Esophagus squamous epithelium (tissue), 5 donors: ENCODE measurements around the gene PIP4K2C. TPM values are rescaled to one million over a fixed set of nuclear protein-coding genes. Genes with fewer than 3 reads are reported as not detected.
A peak's percentile ranks its signal among the peaks of the same experiment; 100 is the strongest.

Source experiments
- DNase-seq: peaks from one replicate; lab custom pipeline; 2025; lab: John Stamatoyannopoulos, UW
- H3K27ac ChIP-seq, 4 donors: fragments of 200-600 bp; sonication (generic); one replicate each; pipeline ENCODE4 v1.5.1; 2016 to 2019; ENCODE audit warnings: mild to moderate bottlenecking in 1 of 4
- H3K27me3 ChIP-seq, 4 donors: fragments of 200-600 bp; sonication (generic); 1 replicate in 3 of 4; 2 replicates in 1 of 4; pipeline versions ENCODE4 v1.5.1 to v1.6.0; 2017 to 2021; ENCODE audit warnings: antibody characterized with exemption in 1 of 4
- H3K36me3 ChIP-seq, 3 donors: fragments of 200-600 bp; sonication (generic); one replicate each; pipeline ENCODE4 v1.5.1; 2016 to 2019
- H3K4me1 ChIP-seq, 3 donors: fragments of 200-600 bp; sonication (generic); one replicate each; pipeline ENCODE4 v1.5.1; 2017 to 2019
- H3K4me3 ChIP-seq, 4 donors: fragments of 200-600 bp; sonication (generic); 1 replicate in 3 of 4; 2 replicates in 1 of 4; pipeline ENCODE4 v1.5.1; 2016 to 2019; ENCODE audit warnings: mild to moderate bottlenecking in 2 of 4, moderate library complexity in 1 of 4
- H3K9me3 ChIP-seq, 3 donors: fragments of 200-600 bp; sonication (generic); one replicate each; pipeline ENCODE4 v1.5.1; 2016 to 2019
- POLR2A ChIP-seq, 4 donors: fragments of 450-650 bp; IDR thresholded peaks; one replicate each; pipeline ENCODE4 v1.6.1; 2017; ENCODE audit warnings: antibody characterized with exemption in 4 of 4, mild to moderate bottlenecking in 4 of 4, moderate library complexity in 3 of 4
- WGBS, 2 donors: methylation state at CpG; one replicate each; pipeline ENCODE4 v1.1.5; 2018; 5-methylcytosine and 5-hydroxymethylcytosine counted together
- intact Hi-C: fragments of 100-400 bp; cut with DNase I; formaldehyde crosslinking; loops from one replicate; pipeline ENCODE4 v1.15.0; 2022
- total RNA-seq, 4 donors: library from RNA; depleted of rRNA; stranded (reverse); fragments of >200 nt; gene quantifications; one replicate each; pipeline ENCODE4 v1.1.0, GENCODE V29; 2016
- TF ChIP-seq, protein P1 (sequence below), 6 experiments: fragments of 450-650 bp in 4 of 6; fragments of 200-600 bp in 2 of 6; sonication (generic) in 2 of 6; IDR thresholded peaks; one replicate each; pipeline ENCODE4 v1.5.1; 2016 to 2019; ENCODE audit warnings: antibody characterized with exemption in 6 of 6, mild to moderate bottlenecking in 4 of 6, moderate library complexity in 4 of 6
- donor health status: DM: yes; HTN: yes; CAD: no.

Gene PIP4K2C
- total RNA-seq, 4 donors from 2014 or later = 25.2 to 41.7 (median 33.1) TPM

DNA sequence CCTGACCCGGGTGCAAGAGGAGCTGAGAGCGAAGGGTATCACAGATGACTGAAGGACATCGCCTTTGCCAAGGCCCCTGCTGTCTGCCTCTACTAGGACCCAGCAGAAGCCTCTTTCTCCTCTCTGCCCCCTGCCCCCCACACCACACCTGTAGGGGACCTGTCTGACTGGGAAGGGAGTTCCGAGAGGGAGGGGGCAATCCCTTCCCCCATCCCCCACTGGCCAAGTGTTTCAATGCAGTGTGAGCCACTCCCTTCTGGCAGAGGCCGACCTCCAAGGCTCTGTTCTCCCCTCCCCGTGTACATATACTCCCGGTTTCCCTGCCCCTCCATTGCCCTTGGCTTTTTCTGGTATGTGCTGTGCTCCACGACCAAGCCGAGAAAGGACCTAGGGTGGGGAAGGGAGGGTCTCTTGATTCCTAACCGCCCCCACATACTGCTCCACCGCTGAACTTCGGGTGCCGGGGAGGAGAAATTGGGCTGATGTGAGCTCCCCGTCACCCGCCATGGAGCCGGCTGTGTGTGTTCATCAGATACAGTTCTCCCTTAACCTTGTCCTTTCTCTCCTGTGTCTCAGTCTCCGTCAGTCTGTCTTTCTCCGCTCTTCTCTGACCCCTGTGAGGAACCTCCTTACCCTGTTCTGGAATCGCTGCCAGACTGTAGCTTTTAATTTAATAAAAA is 18.2 kb downstream of the PIP4K2C start:
- no peaks in the 10 kb centered on the region for H3K9me3 ChIP-seq
- peak overlapping the region in 3 of 4 donors; percentile 57 to 75 (median 69) for H3K4me3 ChIP-seq
- TF ChIP-seq, protein P1, sequence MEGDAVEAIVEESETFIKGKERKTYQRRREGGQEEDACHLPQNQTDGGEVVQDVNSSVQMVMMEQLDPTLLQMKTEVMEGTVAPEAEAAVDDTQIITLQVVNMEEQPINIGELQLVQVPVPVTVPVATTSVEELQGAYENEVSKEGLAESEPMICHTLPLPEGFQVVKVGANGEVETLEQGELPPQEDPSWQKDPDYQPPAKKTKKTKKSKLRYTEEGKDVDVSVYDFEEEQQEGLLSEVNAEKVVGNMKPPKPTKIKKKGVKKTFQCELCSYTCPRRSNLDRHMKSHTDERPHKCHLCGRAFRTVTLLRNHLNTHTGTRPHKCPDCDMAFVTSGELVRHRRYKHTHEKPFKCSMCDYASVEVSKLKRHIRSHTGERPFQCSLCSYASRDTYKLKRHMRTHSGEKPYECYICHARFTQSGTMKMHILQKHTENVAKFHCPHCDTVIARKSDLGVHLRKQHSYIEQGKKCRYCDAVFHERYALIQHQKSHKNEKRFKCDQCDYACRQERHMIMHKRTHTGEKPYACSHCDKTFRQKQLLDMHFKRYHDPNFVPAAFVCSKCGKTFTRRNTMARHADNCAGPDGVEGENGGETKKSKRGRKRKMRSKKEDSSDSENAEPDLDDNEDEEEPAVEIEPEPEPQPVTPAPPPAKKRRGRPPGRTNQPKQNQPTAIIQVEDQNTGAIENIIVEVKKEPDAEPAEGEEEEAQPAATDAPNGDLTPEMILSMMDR (IDR thresholded peaks at IDR 0.05) = no peak
- TF ChIP-seq POLR2A (IDR thresholded peaks at IDR 0.05) = no peak
- WGBS, 2 donors = 65 to 68% methylated on average over 13 to 19 of the region's 19 CpGs
- peaks cover 0 to 11% (median 0%) of the 10 kb centered on the region in 3 donors for H3K36me3 ChIP-seq
- no peak for DNase-seq
- peaks cover 0 to 51% (median 0%) of the 10 kb centered on the region in 4 donors for H3K27me3 ChIP-seq
- peak overlapping the region; percentile 35 to 92 (median 86) for H3K27ac ChIP-seq
- intact Hi-C loops = no loop called here
- H3K4me1 ChIP-seq = peaks cover 20 to 65% (median 23%) of the 10 kb centered on the region in 3 donors

DNA sequence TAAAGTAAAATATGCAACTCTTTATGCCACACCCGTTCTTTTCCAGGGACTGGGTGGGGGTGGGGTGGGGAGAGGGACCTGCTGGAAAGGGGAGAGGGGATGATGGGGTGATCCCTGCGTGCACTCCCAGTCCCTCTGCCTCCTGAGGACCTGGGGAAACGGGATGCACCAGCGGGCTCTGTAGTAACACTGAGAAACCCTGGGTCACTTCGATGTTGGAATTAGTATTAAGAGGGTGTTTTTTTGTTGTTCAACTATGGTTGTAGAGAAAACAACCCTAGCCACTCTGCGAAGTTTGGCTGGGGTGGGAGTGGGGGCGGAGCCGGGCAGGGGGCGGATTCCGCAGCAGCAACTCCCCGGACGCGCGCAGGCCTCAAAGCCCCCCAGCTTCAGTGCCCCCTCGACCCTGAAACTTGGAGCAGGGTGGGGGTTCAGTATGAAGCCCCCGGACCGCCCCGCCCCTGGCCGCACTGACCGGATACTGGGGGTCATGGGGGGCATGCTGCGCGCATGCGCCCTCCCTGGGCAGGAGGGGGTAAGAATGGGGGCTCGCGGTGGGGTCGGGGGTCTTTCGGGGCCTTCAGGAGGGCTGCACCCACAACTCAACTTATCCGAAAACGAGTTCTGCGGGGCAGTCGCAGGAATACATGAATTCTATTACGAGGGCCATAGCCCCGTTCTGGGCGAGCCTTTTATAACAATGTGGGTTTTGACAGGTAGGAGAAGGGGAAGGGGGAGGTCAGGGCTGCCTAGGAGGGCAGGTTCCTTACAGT is 19.0 kb downstream of the PIP4K2C start:
- no peak for DNase-seq
- Histone ChIP-seq H3K9me3 (no peaks in the 10 kb centered on the region), H3K36me3 (peaks cover 0 to 11% (median 0%) of the 10 kb centered on the region in 3 donors), H3K27ac (peak overlapping the region; percentile 77 to 92 (median 86)), H3K27me3 (peaks cover 0 to 53% (median 0%) of the 10 kb centered on the region in 4 donors), H3K4me1 (peaks cover 17 to 61% (median 18%) of the 10 kb centered on the region in 3 donors), H3K4me3 (peak overlapping the region; percentile 45 to 75 (median 63))
- TF ChIP-seq, protein P1 (IDR thresholded peaks at IDR 0.05) = no peak
- TF ChIP-seq POLR2A (IDR thresholded peaks at IDR 0.05) = no peak
- intact Hi-C loops = no loop called here
- WGBS, 2 donors = 43 to 44% methylated on average over 7 to 25 of the region's 34 CpGs

DNA sequence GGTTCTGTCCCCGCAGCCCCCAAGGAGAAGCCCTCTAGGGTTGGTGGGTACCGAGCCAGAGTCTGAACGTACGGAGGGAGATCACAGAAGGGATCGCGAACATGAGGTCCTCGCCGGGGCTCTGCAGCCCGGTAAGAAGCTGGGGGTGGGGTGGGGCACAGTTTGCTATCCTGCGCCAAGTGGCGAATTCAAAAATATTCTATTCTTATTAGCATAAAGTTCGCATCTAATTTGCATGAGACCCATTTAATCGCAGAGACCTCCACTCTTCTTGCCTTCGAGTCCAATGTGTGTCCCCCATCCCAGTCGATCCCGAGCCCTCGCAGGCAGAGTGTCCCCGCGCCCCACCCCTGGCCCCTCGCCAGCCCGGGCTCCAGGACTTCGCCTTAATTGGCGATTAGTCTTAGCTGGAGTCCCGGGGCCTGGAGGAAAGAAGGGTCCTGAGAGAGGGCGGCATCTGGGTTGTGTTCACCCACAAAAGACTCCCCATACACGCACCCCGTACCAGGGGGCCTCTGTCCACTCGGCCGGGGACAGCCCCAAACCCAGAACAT is 19.6 kb downstream of the PIP4K2C start:
- Histone ChIP-seq H3K27me3 (peaks cover 0 to 56% (median 0%) of the 10 kb centered on the region in 4 donors), H3K4me3 (peak overlapping the region; percentile 45 to 75 (median 63)), H3K4me1 (peaks cover 11 to 57% (median 13%) of the 10 kb centered on the region in 3 donors), H3K27ac (peak overlapping the region; percentile 77 to 92 (median 86)), H3K9me3 (no peaks in the 10 kb centered on the region), H3K36me3 (peaks cover 0 to 16% (median 0%) of the 10 kb centered on the region in 3 donors)
- WGBS, 2 donors = 40% methylated on average over 9 of the region's 29 CpGs; no CpG with 5 or more reads in 1 of the 2 donors
- intact Hi-C loops = no loop called here
- DNase-seq = no peak
- TF ChIP-seq, protein P1 (IDR thresholded peaks at IDR 0.05) = no peak
- peak in 1 of 4 donors; percentile 23 for TF ChIP-seq POLR2A (IDR thresholded peaks at IDR 0.05)

DNA sequence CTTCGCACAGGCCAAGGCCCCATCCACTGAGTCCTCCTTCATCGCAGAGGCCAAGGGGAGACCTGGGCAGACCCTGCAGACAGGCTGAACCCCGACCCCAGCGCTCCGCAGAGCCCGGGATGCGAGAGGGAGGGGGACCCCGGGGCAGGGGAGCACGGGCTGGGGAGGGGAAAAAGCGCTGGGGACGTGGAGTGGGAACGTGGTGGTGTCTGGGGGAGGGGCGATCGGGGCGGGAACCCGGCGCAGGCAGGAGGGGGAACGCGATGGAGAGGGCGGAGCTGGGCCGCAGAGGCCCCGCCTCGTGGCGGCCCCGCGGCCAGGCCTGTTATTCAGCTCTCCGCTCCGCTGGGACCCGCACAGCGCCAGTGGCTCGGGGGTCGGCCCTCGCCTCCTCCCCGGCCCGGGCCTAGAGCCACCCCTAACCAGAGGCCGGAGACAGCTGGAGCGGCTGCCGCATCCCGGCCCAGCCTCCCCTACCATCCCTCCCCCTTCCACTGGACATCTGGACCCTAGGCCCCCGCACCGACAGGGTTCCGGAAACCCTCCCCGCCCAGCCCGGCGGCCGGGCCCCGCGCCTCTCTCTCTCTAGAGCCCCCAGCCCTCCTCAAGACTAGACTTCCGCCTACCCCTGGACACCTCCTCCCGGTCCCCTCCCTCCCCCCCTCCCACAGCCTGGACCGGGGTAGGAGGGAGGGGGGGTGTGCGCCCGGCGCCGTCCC is 20.3 kb downstream of the PIP4K2C start, which contains the start of gene ARHGEF25:
TSS of gene ARHGEF25 (plus strand) at position 328 of the 719 bp plus-strand sequence. CDS start 460 bp downstream, outside the sequence.
- Histone ChIP-seq H3K27me3 (peaks cover 0 to 58% (median 0%) of the 10 kb centered on the region in 4 donors), H3K4me1 (peaks cover 9 to 57% (median 10%) of the 10 kb centered on the region in 3 donors), H3K9me3 (no peaks in the 10 kb centered on the region), H3K36me3 (peaks cover 0 to 22% (median 0%) of the 10 kb centered on the region in 3 donors), H3K27ac (peak within 1 kb of the TSS; percentile 77 to 92 (median 86)), H3K4me3 (peak within 1 kb of the TSS; percentile 45 to 75 (median 63))
- DNase-seq = no peak
- intact Hi-C loops = no loop called here
- WGBS, 2 donors = 1 to 5% methylated on average over 11 to 17 of the region's 55 CpGs
- TF ChIP-seq POLR2A (IDR thresholded peaks at IDR 0.05) = peak in 1 of 4 donors; percentile 65
- TF ChIP-seq, protein P1 (IDR thresholded peaks at IDR 0.05) = no peak
